Spleen (tissue), 11 donors: ENCODE measurements around the gene ATXN1. TPM values are rescaled to one million over a fixed set of nuclear protein-coding genes. Genes with fewer than 3 reads are reported as not detected.

ENCODE experiments used
- DNase-seq: peaks from one replicate; pipeline ENCODE4 v3.0.0-alpha.2; 2020
- H3K27ac ChIP-seq, 8 donors: fragments of 200-600 bp; sonication (generic) in 7 of 8; 1 replicate in 4 of 8; 2 replicates in 4 of 8; pipeline versions ENCODE4 v1.5.0 to v1.8.0; 2016 to 2021; ENCODE audit warnings: inconsistent platforms in 4 of 8, mild to moderate bottlenecking in 4 of 8, moderate library complexity in 1 of 8
- H3K27me3 ChIP-seq, 7 donors: fragments of 200-600 bp; sonication (generic) in 6 of 7; replicated peaks in 1 of 7; 1 replicate in 4 of 7; 2 replicates in 3 of 7; pipeline versions ENCODE4 v1.5.0 to v1.8.0; 2016 to 2021; ENCODE audit warnings: inconsistent platforms in 3 of 7, mild to moderate bottlenecking in 1 of 7
- H3K36me3 ChIP-seq, 6 donors: fragments of 200-600 bp; sonication (generic) in 5 of 6; 1 replicate in 4 of 6; 2 replicates in 2 of 6; pipeline versions ENCODE4 v1.5.0 to v1.8.0; 2016 to 2021; ENCODE audit warnings: inconsistent platforms in 2 of 6
- H3K4me1 ChIP-seq, 6 donors: fragments of 200-600 bp; sonication (generic) in 5 of 6; 1 replicate in 3 of 6; 2 replicates in 3 of 6; pipeline versions ENCODE4 v1.5.0 to v1.8.0; 2016 to 2021; ENCODE audit warnings: inconsistent platforms in 3 of 6
- H3K4me3 ChIP-seq, 8 donors: fragments of 200-600 bp; sonication (generic) in 7 of 8; 1 replicate in 4 of 8; 2 replicates in 4 of 8; pipeline versions ENCODE4 v1.5.0 to v1.8.0; 2016 to 2021; ENCODE audit warnings: inconsistent platforms in 4 of 8, mild to moderate bottlenecking in 4 of 8, moderate library complexity in 2 of 8
- H3K9me3 ChIP-seq, 8 donors: fragments of 200-600 bp; sonication (generic) in 7 of 8; 1 replicate in 4 of 8; 2 replicates in 4 of 8; pipeline versions ENCODE4 v1.5.0 to v1.8.0; 2016 to 2021; ENCODE audit warnings: inconsistent platforms in 4 of 8
- POLR2A ChIP-seq, 3 donors: fragments of 450-650 bp; IDR thresholded peaks; one replicate each; pipeline ENCODE4 v1.5.1; 2017; ENCODE audit warnings: antibody characterized with exemption in 3 of 3, mild to moderate bottlenecking in 1 of 3
- POLR2AphosphoS5 ChIP-seq, 3 donors: sonication (generic); formaldehyde crosslinking; IDR thresholded peaks; one replicate each; pipeline ENCODE4 v1.5.1; 2017; ENCODE audit warnings: antibody characterized with exemption in 3 of 3
- WGBS, 5 donors: extraction: QIAGEN DNeasy Blood & Tissue Kit in 3 of 5; methylation state at CpG; one replicate each; pipeline versions ENCODE4 v1.1.5 to v1.1.7; 2013 to 2018; 5-methylcytosine and 5-hydroxymethylcytosine counted together
- intact Hi-C: fragments of 100-400 bp; cut with DNase I; formaldehyde crosslinking; loops from one replicate; pipeline ENCODE4 v1.15.0; 2023; ENCODE audit warnings: low total_unique reads
- polyA plus RNA-seq, 3 donors: library from polyadenylated mRNA; stranded (reverse); fragments of 200-250 nt; gene quantifications; one replicate each; pipeline ENCODE4 v1.2.1, GENCODE V29; 2013
- total RNA-seq, 7 donors: library from RNA; depleted of rRNA in 3 of 7; stranded (reverse); fragments of >200 nt in 3 of 7; fragmentation: NEBNext Ultra II Directional in 4 of 7; extraction: Animal tissue kit (Norgen Biotek cat#: 25700) in 4 of 7; gene quantifications; one replicate each; pipeline versions ENCODE4 v1.1.0 to v1.2.1, GENCODE V29; 2016 to 2021
- TF ChIP-seq, protein P1 (sequence below), 11 experiments: fragments of 200-600 bp in 7 of 11; fragments of 450-650 bp in 4 of 11; sonication (generic) in 4 of 11; IDR thresholded peaks in 8 of 11; conservative IDR thresholded peaks in 3 of 11; 1 replicate in 7 of 11; 2 replicates in 4 of 11; pipeline versions ENCODE4 v1.4.0 to v1.8.0; 2016 to 2021; ENCODE audit warnings: antibody characterized with exemption in 11 of 11, inconsistent platforms in 4 of 11, mild to moderate bottlenecking in 1 of 11
- donor health status: healthy with polysubstance abuse.
- donor health status: DM: no; HTN: no; CAD: no; lungs with moderate emphysema.
- donor health status: DM: no; HTN: no; CAD: no.
- donor health status: Bipolar disorder and iron deficiency.
- donor health status: healthy.
- donor health status: DM: no; HTN: no; CAD: no.
- donor health status: DM: yes; HTN: yes; CAD: no.

The ATXN1 gene
- total and polyA plus RNA-seq, 10 donors: 3.5 to 123 (median 73.9) TPM

DNA sequence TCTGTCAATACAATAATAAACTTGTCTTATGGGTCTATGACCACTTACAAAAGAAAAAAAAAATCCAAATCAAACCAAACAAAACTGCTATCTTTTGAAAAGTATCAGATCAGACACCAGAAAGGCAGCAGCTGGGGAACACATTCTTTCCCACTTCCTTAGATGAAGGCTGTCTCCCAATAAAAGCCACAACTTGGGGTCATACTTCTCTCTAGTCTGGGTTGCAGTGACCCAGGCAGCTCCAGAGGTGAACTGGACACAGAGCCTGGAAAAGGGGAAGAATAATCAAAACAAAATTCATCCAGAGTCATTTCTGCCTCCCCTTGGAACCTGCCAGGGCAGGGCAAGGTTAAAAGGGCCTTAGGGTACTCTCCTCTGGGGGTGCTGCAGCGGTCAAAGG lies 19.1 kb downstream of the ATXN1 start:
- Histone ChIP-seq H3K27ac (peak overlapping the region in 6 of 8 donors; percentile 22 to 56 (median 50)), H3K27me3 (no peaks in the 10 kb centered on the region), H3K36me3 (peaks cover 0 to 45% (median 5%) of the 10 kb centered on the region in 6 donors), H3K9me3 (no peaks in the 10 kb centered on the region), H3K4me3 (no peak overlapping the region), H3K4me1 (peaks cover 24 to 99% (median 42%) of the 10 kb centered on the region in 6 donors)
- TF ChIP-seq POLR2AphosphoS5 (IDR thresholded peaks at IDR 0.05): no peak
- TF ChIP-seq, protein P1, sequence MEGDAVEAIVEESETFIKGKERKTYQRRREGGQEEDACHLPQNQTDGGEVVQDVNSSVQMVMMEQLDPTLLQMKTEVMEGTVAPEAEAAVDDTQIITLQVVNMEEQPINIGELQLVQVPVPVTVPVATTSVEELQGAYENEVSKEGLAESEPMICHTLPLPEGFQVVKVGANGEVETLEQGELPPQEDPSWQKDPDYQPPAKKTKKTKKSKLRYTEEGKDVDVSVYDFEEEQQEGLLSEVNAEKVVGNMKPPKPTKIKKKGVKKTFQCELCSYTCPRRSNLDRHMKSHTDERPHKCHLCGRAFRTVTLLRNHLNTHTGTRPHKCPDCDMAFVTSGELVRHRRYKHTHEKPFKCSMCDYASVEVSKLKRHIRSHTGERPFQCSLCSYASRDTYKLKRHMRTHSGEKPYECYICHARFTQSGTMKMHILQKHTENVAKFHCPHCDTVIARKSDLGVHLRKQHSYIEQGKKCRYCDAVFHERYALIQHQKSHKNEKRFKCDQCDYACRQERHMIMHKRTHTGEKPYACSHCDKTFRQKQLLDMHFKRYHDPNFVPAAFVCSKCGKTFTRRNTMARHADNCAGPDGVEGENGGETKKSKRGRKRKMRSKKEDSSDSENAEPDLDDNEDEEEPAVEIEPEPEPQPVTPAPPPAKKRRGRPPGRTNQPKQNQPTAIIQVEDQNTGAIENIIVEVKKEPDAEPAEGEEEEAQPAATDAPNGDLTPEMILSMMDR (IDR thresholded peaks at IDR 0.05 in 8 of 11, conservative IDR thresholded peaks at IDR 0.05 in 3 of 11): no peak
- TF ChIP-seq POLR2A (IDR thresholded peaks at IDR 0.05): no peak
- DNase-seq: no peak
- intact Hi-C loops: no loop called here
- 77 to 97% (median 91%) methylated on average over 1 of the region's 1 CpG for WGBS, 5 donors

DNA sequence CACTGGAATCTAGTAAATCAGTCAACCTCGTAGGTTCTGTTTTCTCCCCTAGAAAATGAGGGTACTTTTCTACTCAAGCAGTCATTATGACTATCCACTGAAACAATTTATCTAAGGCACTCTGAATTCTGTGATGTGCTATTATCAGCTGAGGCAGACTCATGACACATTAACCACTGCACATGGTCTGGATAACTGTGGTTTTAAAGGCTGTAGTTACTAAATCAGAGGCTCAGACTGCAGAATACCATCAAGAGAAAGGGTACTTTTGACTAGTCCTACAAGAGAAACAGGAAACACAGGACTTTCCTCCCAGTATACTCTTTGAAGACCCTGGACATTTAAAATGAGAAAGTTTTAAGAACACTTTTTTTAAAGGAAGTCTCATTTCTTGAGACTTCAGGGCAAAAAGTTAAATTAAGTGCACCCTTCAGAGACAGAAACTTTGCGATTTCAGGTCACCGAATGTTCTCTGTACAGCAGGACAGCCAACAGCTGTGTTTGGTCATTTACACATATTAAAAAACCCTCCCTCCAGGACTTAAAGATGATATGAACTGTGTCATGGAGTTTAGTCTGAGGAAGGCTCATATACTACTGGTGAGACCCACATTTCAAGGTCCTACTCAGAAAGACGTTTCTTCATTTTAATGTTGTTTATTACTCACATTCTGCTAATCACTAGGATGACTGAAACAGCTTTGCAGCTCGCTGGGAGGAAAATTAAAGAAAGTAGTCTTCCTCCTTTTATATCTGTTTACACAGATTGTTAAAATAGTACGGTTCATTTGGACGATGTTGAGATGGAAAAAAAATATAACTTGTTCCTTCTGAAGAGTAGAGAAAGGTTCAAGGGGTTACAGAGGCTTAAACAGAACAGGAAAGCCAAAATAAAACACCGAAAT lies 19.9 kb downstream of the ATXN1 start:
- intact Hi-C loops: no loop called here
- peaks cover 0 to 41% (median 5%) of the 10 kb centered on the region in 6 donors for H3K36me3 ChIP-seq
- H3K9me3 ChIP-seq: no peaks in the 10 kb centered on the region
- peaks cover 21 to 99% (median 47%) of the 10 kb centered on the region in 6 donors for H3K4me1 ChIP-seq
- H3K4me3 ChIP-seq: no peak overlapping the region
- H3K27ac ChIP-seq: peak overlapping the region; percentile 23 to 55 (median 42)
- TF ChIP-seq POLR2A (IDR thresholded peaks at IDR 0.05) (no peak), POLR2AphosphoS5 (IDR thresholded peaks at IDR 0.05) (no peak)
- TF ChIP-seq, protein P1 (IDR thresholded peaks at IDR 0.05 in 8 of 11, conservative IDR thresholded peaks at IDR 0.05 in 3 of 11): no peak
- no peak for DNase-seq
- H3K27me3 ChIP-seq: no peaks in the 10 kb centered on the region
- 54 to 79% (median 72%) methylated on average over 8 of the region's 8 CpGs for WGBS, 5 donors

DNA sequence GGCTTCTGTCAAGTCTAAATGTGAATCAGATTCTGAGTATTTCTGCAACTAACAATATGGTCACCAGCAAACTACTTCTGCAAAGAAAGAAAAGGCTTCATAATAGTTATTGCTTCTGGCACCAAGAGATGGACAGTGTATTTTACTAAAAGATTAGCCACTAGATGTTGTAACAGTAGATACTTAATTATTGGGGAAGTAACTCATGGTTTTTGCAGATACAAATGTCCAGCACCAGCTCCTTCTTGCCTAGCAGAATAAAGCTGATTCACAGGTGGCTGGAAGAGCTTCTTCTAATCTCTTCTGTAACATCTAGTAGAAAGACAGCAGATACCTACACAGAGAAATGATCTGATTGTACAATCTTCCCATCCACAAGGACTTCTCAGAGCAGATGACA lies 21.2 kb downstream of the ATXN1 start:
- H3K36me3 ChIP-seq: peaks cover 0 to 44% (median 5%) of the 10 kb centered on the region in 6 donors
- no peak for DNase-seq
- no peaks in the 10 kb centered on the region for H3K9me3 ChIP-seq
- H3K27ac ChIP-seq: peak overlapping the region in 6 of 8 donors; percentile 3 to 55 (median 36)
- no peaks in the 10 kb centered on the region for H3K27me3 ChIP-seq
- H3K4me3 ChIP-seq: no peak overlapping the region
- intact Hi-C loops: no loop called here
- TF ChIP-seq POLR2A (IDR thresholded peaks at IDR 0.05): no peak
- no peak for TF ChIP-seq POLR2AphosphoS5 (IDR thresholded peaks at IDR 0.05)
- TF ChIP-seq, protein P1 (IDR thresholded peaks at IDR 0.05 in 8 of 11, conservative IDR thresholded peaks at IDR 0.05 in 3 of 11): no peak
- H3K4me1 ChIP-seq: peaks cover 21 to 99% (median 46%) of the 10 kb centered on the region in 6 donors

DNA sequence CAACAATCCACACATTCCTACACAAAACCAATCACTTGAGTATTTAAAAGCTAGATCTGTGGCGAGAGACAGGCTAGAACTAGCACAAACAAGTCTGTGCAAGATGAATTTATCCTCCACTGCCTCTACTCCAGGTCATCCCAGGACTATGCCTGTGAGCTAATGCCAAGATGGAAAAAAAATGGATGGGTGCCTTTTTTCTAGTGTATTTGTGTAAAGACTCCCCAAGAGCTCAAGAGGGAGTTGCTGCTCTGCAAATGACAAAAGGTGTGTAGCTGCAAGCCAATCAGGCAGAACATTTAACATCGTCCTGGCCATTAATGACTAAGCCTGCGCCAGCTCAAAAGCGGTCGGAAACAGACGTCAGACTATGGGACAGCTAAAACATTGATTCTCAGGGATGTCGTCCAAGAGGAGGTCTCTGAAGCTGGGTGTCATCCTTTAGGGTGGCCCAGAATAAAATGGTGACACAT lies 21.9 kb downstream of the ATXN1 start:
- intact Hi-C loops: no loop called here
- no peaks in the 10 kb centered on the region for H3K27me3 ChIP-seq
- 86 to 96% (median 94%) methylated on average over 7 of the region's 7 CpGs for WGBS, 5 donors
- H3K27ac ChIP-seq: peak overlapping the region in 4 of 8 donors; percentile 3 to 55 (median 36)
- peaks cover 21 to 93% (median 46%) of the 10 kb centered on the region in 6 donors for H3K4me1 ChIP-seq
- no peaks in the 10 kb centered on the region for H3K9me3 ChIP-seq
- TF ChIP-seq POLR2A (IDR thresholded peaks at IDR 0.05): no peak
- no peak for DNase-seq
- peaks cover 0 to 45% (median 5%) of the 10 kb centered on the region in 6 donors for H3K36me3 ChIP-seq
- H3K4me3 ChIP-seq: no peak overlapping the region
